Central memory CD8-positive, alpha-beta T cell (primary cell): Measurements from ENCODE around the gene PTRH1.

Source experiments
- ATAC-seq: fragments of 150-1000 bp; cut with Tn5 transposase; replicated peaks from 2 replicates; pipeline ENCODE4 v1.10.0; 2022; ENCODE audit warnings: mild to moderate bottlenecking, moderate FRiP score, moderate number of reproducible peaks; ENCODE audit not compliant: poor library complexity, severe bottlenecking; ENCODE audit errors: extremely low read depth
- DNase-seq, 2 donors: peaks; one replicate each; pipeline ENCODE4 v3.0.0; 2021; ENCODE audit warnings: low spot score in 2 of 2
- H3K27ac Mint-ChIP-seq: one replicate; pipeline ENCODE4 v1.8.0; 2022; ENCODE audit warnings: low read depth, mild to moderate bottlenecking, moderate library complexity, mixed read lengths
- H3K27me3 Mint-ChIP-seq: one replicate; pipeline ENCODE4 v1.8.0; 2022; ENCODE audit warnings: mixed read lengths
- H3K36me3 Mint-ChIP-seq: one replicate; pipeline ENCODE4 v1.8.0; 2022; ENCODE audit warnings: mild to moderate bottlenecking, moderate library complexity, mixed read lengths; ENCODE audit not compliant: insufficient read depth
- H3K4me1 Mint-ChIP-seq: one replicate; pipeline ENCODE4 v1.8.0; 2022; ENCODE audit warnings: mixed read lengths
- H3K4me3 Mint-ChIP-seq: one replicate; pipeline ENCODE4 v1.8.0; 2022; ENCODE audit warnings: mild to moderate bottlenecking, moderate library complexity, mixed read lengths
- H3K9me3 Mint-ChIP-seq: one replicate; pipeline ENCODE4 v1.8.0; 2022; ENCODE audit warnings: mixed read lengths

Gene PTRH1

GRCh38 chr9:127711226-127711701 is 4.2 kb downstream of the PTRH1 start:
- H3K9me3 Mint-ChIP-seq, result no peaks in the 10 kb centered on the region

DNA sequence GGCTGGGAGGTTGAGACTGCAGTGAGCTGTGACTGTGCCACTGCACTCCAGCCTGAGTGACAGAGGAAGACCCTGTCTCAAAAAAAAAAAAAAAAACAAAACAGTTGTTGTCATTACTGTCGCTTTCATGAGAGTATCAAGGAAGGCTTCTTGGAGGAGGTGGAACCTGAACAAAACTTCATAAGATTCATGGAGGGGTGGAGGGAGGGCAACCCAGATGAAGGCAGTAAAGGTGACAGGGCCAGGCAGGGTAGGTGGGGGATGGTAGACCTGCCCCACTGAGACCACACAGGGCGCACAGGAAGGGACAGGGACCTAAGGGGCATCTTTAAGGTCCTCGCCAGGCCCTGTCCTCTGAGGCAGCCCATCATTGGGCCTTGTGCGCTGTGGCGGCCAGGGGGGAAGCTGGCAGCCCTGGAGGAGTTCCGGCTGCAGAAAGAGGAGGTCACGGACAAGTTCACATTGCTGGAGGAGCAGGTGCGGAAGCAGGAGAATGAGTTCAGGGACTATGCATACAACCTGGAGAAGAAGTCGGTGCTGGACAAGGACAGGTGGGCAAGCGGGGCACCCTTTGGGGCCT is 5.2 kb downstream of the PTRH1 start:
- ATAC-seq (no peak), DNase-seq (no peak)
- Mint-ChIP-seq H3K9me3 (no peaks in the 10 kb centered on the region), H3K36me3 (peaks cover 5% of the 10 kb centered on the region), H3K4me3 (peak overlapping the region; percentile 47), H3K27me3 (no peaks in the 10 kb centered on the region), H3K4me1 (peaks cover 32% of the 10 kb centered on the region), H3K27ac (no peak overlapping the region)

More at GRCh38 chr9:127711226-127711701, 4.2 kb downstream of the PTRH1 start:
- Mint-ChIP-seq H3K27ac (peak overlapping the region; percentile 80), H3K36me3 (peaks cover 12% of the 10 kb centered on the region), H3K4me3 (peak overlapping the region; percentile 47), H3K4me1 (peaks cover 42% of the 10 kb centered on the region), H3K27me3 (no peaks in the 10 kb centered on the region)
- ATAC-seq (no peak), DNase-seq (no peak)

- Mint-ChIP-seq H3K4me3 (no peak overlapping the region), H3K9me3 (no peaks in the 10 kb centered on the region), H3K27me3 (no peaks in the 10 kb centered on the region), H3K4me1 (peaks cover 26% of the 10 kb centered on the region), H3K27ac (peak overlapping the region; percentile 36), H3K36me3 (peaks cover 2% of the 10 kb centered on the region)
- DNase-seq (no peak), ATAC-seq (no peak)
These were observed 6.4 kb downstream of the PTRH1 start for GRCh38 chr9:127708952-127709587.

DNA sequence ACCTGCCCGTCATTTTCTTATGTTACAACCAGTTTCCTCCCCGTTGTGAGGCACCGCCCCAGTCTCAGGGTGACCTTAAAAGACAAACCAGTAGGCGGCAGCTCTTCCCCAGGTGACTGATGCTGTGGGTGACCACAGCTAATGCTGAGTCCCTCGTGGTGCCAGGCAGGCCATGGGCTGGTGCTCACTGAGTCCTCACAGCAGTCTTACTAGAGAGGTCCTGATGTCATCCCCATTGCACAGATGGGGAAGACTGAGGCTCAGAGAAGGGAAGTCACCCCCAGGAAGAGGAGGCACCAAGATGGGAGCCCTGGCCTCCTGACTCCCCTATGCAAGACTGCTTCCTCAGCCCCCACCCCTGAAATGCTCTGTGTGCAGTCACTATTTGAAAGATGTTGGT is 7.7 kb downstream of the PTRH1 start:
- peaks cover 1% of the 10 kb centered on the region for H3K36me3 Mint-ChIP-seq
- H3K27ac Mint-ChIP-seq, result no peak overlapping the region
- H3K9me3 Mint-ChIP-seq, result no peaks in the 10 kb centered on the region
- DNase-seq, result peak in 1 of 2 donors; percentile 45
- ATAC-seq, result peak; percentile 92
- no peak overlapping the region for H3K4me3 Mint-ChIP-seq
- peaks cover 26% of the 10 kb centered on the region for H3K4me1 Mint-ChIP-seq
- no peaks in the 10 kb centered on the region for H3K27me3 Mint-ChIP-seq

DNA sequence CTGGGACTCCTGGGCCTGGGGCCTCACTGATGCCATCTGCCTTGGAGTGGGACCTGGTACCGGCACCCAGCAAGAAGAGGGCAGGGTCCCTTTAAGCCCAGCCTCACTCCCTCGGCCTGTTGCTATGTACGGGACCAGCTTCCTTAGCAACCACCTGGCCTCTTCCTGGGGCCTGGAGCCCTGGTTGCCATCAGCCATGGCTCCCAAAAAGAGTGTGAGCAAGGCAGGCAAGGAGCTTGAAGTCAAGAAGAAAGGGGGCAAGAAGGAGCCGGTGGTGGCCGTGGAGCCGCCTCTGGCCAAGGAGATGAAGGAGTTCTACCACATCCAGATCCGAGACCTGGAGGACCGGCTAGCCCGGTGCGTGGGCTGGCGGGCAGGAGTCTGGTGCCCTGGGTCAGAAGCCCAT is 8.6 kb downstream of the PTRH1 start, which contains the start of gene CFAP157:
CFAP157 (plus strand) TSS at position 153 of the 406 bp plus-strand sequence; CDS start at position 197, 44 bp downstream.
- no peaks in the 10 kb centered on the region for H3K27me3 Mint-ChIP-seq
- peaks cover 1% of the 10 kb centered on the region for H3K36me3 Mint-ChIP-seq
- H3K4me1 Mint-ChIP-seq, result peaks cover 26% of the 10 kb centered on the region
- no peaks in the 10 kb centered on the region for H3K9me3 Mint-ChIP-seq
- no peak within 1 kb of the TSS for H3K4me3 Mint-ChIP-seq
- no peak within 1 kb of the TSS for H3K27ac Mint-ChIP-seq
- DNase-seq, result no peak
- ATAC-seq, result no peak

- H3K27me3 Mint-ChIP-seq, result no peaks in the 10 kb centered on the region
- no peak overlapping the region for H3K4me3 Mint-ChIP-seq
- peaks cover 1% of the 10 kb centered on the region for H3K36me3 Mint-ChIP-seq
- no peak for ATAC-seq
- H3K4me1 Mint-ChIP-seq, result peaks cover 17% of the 10 kb centered on the region
- no peak for DNase-seq
- no peak overlapping the region for H3K27ac Mint-ChIP-seq
- no peaks in the 10 kb centered on the region for H3K9me3 Mint-ChIP-seq
These were observed 9.7 kb downstream of the PTRH1 start for GRCh38 chr9:127705577-127706379.

DNA sequence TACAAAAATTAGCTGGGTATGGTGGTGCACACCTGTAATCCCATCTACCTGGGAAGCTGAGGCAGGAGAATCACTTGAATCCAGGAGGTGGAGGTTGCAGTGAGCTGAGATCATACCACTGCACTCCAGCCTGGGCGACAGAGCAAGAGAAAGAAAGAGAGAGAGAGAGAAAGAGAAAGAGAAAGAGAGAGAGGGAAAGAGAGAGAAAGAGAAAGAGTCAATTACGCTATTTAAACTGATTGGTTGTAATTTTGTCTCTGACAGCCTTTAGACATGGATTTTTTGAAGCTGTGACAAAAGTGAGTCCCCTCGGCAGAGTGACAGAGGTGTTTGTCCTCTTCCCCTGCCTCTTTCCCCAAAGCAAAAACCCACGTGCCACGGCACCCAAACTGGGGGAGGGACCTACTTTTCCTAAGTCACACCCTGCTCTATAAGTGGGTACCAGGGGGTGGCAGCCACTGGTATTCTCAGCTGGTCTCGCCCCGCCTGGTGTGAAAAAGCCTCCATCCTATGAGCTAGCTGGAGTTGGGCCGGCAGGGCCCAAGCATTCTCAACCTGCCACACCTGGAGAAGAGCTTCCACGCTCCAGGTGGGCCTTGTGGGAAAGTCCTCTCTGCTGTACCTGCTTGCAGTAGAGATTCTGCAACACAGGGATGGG is 12.0 kb downstream of the PTRH1 start:
- Mint-ChIP-seq H3K9me3 (no peaks in the 10 kb centered on the region), H3K36me3 (peaks cover 4% of the 10 kb centered on the region), H3K27me3 (no peaks in the 10 kb centered on the region), H3K27ac (no peak overlapping the region), H3K4me3 (no peak overlapping the region), H3K4me1 (peaks cover 23% of the 10 kb centered on the region)
- no peak for ATAC-seq
- DNase-seq, result no peak

- Mint-ChIP-seq H3K4me1 (peaks cover 14% of the 10 kb centered on the region), H3K27me3 (no peaks in the 10 kb centered on the region), H3K4me3 (peak overlapping the region; percentile 79), H3K27ac (peak overlapping the region; percentile 12), H3K36me3 (peaks cover 6% of the 10 kb centered on the region), H3K9me3 (no peaks in the 10 kb centered on the region)
- ATAC-seq, result no peak
- DNase-seq, result no peak
These were observed 14.7 kb downstream of the PTRH1 start for GRCh38 chr9:127700594-127701255.

GRCh38 chr9:127700140-127700539 is 15.3 kb downstream of the PTRH1 start:
- Mint-ChIP-seq H3K27ac (no peak overlapping the region), H3K4me1 (peaks cover 14% of the 10 kb centered on the region), H3K9me3 (no peaks in the 10 kb centered on the region), H3K36me3 (peaks cover 6% of the 10 kb centered on the region), H3K27me3 (no peaks in the 10 kb centered on the region), H3K4me3 (peak overlapping the region; percentile 79)
- DNase-seq (no peak), ATAC-seq (no peak)

- no peaks in the 10 kb centered on the region for H3K27me3 Mint-ChIP-seq
- ATAC-seq (peak; percentile 97), DNase-seq (peak; percentile 69 to 74)
- H3K4me3 Mint-ChIP-seq, result peak overlapping the region; percentile 79
- peaks cover 6% of the 10 kb centered on the region for H3K36me3 Mint-ChIP-seq
- H3K27ac Mint-ChIP-seq, result peak overlapping the region; percentile 76
- H3K4me1 Mint-ChIP-seq, result peaks cover 14% of the 10 kb centered on the region
- H3K9me3 Mint-ChIP-seq, result no peaks in the 10 kb centered on the region
These were observed 16.3 kb downstream of the PTRH1 start for GRCh38 chr9:127698985-127699670.

DNA sequence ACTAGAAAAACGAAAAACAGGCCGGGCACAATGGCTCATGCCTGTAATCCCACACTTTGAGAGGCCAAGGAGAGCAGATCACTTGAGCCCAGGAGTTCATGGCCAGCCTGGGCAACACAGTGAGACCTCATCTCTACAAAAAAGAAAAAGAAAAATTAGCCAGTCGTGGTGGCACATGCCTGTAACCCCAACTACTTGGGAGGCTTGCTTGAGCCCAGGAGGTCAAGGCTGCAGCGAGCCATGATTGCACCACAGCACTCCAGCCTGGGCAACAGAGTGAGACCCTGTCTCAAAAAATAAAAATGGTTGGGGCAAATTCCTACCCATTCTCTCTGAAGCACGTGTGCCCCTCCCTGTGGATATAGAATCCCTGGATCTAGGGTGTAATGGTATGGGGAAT is 17.1 kb downstream of the PTRH1 start:
- Mint-ChIP-seq H3K27me3 (no peaks in the 10 kb centered on the region), H3K4me3 (peak overlapping the region; percentile 27), H3K27ac (peak overlapping the region; percentile 22), H3K36me3 (peaks cover 6% of the 10 kb centered on the region), H3K4me1 (peaks cover 14% of the 10 kb centered on the region), H3K9me3 (no peaks in the 10 kb centered on the region)
- ATAC-seq (no peak), DNase-seq (no peak)
